HepG2 (cell line): Measurements from ENCODE around the gene RPLP2. TPM values are rescaled to one million over a fixed set of nuclear protein-coding genes. Genes with fewer than 3 reads are reported as not detected.

Experiments used
- ESRRA ChIP-seq: sonication (generic); formaldehyde crosslinking; IDR thresholded peaks from 2 replicates; pipeline ENCODE4 v1.5.1; 2020; ENCODE audit warnings: mild to moderate bottlenecking, low read depth, missing genetic modification reagents
- ETV5 ChIP-seq: IDR thresholded peaks from 2 replicates; pipeline ENCODE4 v1.6.1; 2018; ENCODE audit warnings: missing biosample characterization, missing genetic modification reagents, inconsistent platforms, borderline replicate concordance
- MEIS1 ChIP-seq: sonication (generic); formaldehyde crosslinking; IDR thresholded peaks from 2 replicates; pipeline ENCODE4 v1.9.0; 2021; ENCODE audit warnings: mild to moderate bottlenecking, missing genetic modification reagents, moderate library complexity, borderline replicate concordance
- MXD1 ChIP-seq: sonication (generic); formaldehyde crosslinking; IDR thresholded peaks from 2 replicates; pipeline ENCODE4 v1.4.0; 2020; ENCODE audit warnings: mild to moderate bottlenecking, missing genetic modification reagents
- SOX5 ChIP-seq: IDR thresholded peaks from 2 replicates; pipeline ENCODE4 v1.6.1; 2016; ENCODE audit warnings: borderline replicate concordance
- SOX6 ChIP-seq, 2 experiments: fragments of 450-650 bp in 1 of 2; sonication (generic) in 1 of 2; formaldehyde crosslinking in 1 of 2; IDR thresholded peaks; 2 replicates each; pipeline versions ENCODE4 v1.4.0 to v1.6.1; 2017 to 2020; ENCODE audit warnings: antibody characterized with exemption in 1 of 2, mild to moderate bottlenecking in 1 of 2, missing genetic modification reagents in 1 of 2
- ZBTB20 ChIP-seq: sonication (generic); formaldehyde crosslinking; IDR thresholded peaks from 2 replicates; pipeline ENCODE4 v1.8.1; 2023; ENCODE audit warnings: missing genetic modification reagents, low read depth, mild to moderate bottlenecking, borderline replicate concordance
- ZFY ChIP-seq: sonication (generic); formaldehyde crosslinking; IDR thresholded peaks from 2 replicates; pipeline ENCODE4 v1.4.0; 2020; ENCODE audit warnings: missing genetic modification reagents
- ZKSCAN8 ChIP-seq: IDR thresholded peaks from 2 replicates; pipeline ENCODE4 v1.6.1; 2016; ENCODE audit warnings: borderline replicate concordance, missing genetic modification reagents, missing compliant biosample characterization
- ZNF263 ChIP-seq: sonication (generic); formaldehyde crosslinking; IDR thresholded peaks from 2 replicates; pipeline ENCODE4 v1.4.0; 2020; ENCODE audit warnings: missing genetic modification reagents
- ZNF558 ChIP-seq: sonication (generic); formaldehyde crosslinking; IDR thresholded peaks from 2 replicates; pipeline ENCODE4 v1.9.0; 2022; ENCODE audit warnings: mild to moderate bottlenecking, missing genetic modification reagents, borderline replicate concordance
- ZNF609 ChIP-seq: sonication (generic); formaldehyde crosslinking; IDR thresholded peaks from 2 replicates; pipeline ENCODE4 v1.4.0; 2020; ENCODE audit warnings: mild to moderate bottlenecking, missing genetic modification reagents, borderline replicate concordance
- ZNF614 ChIP-seq: IDR thresholded peaks from 2 replicates; pipeline ENCODE4 v1.6.1; 2018; ENCODE audit warnings: missing biosample characterization, missing genetic modification reagents, inconsistent platforms, borderline replicate concordance
- ZNF670 ChIP-seq: sonication (generic); formaldehyde crosslinking; IDR thresholded peaks from 2 replicates; pipeline ENCODE4 v1.8.0; 2022; ENCODE audit warnings: mild to moderate bottlenecking, missing genetic modification reagents, borderline replicate concordance
- ZNF691 ChIP-seq: sonication (generic); formaldehyde crosslinking; IDR thresholded peaks from 2 replicates; pipeline ENCODE4 v1.4.0; 2020; ENCODE audit warnings: missing genetic modification reagents, low read depth, mild to moderate bottlenecking, borderline replicate concordance
- polyA plus RNA-seq, 8 experiments: library from polyadenylated mRNA; depleted of rRNA in 3 of 8; stranded (reverse) in 7 of 8; unstranded in 1 of 8; fragments of >200 nt; fragmentation: Illumina TruSeq in 4 of 8; extraction: Trizol in 4 of 8; gene quantifications; 2 replicates each; pipeline versions ENCODE4 v1.2.1 to v1.2.3, GENCODE V29; 2011 to 2016; ENCODE audit warnings: low read depth in 4 of 8, missing spikeins in 1 of 8, mixed read lengths in 1 of 8; ENCODE audit not compliant: insufficient read depth in 1 of 8
- total RNA-seq, 5 experiments: library from RNA; depleted of rRNA; stranded (reverse); fragments of >200 nt; fragmentation: Illumina TruSeq; extraction: Trizol; gene quantifications; 2 replicates each; pipeline ENCODE4 v1.2.3, GENCODE V29; 2016; ENCODE audit warnings: low read depth in 1 of 5
- TF ChIP-seq, protein P1 (sequence below): fragments of 450-650 bp; IDR thresholded peaks from 2 replicates; pipeline ENCODE4 v1.6.1; 2016
- TF ChIP-seq, protein P2 (sequence below), 2 experiments: sonication (generic) in 1 of 2; formaldehyde crosslinking in 1 of 2; IDR thresholded peaks; 2 replicates each; pipeline versions ENCODE4 v1.4.0 to v1.6.1; 2018 to 2020; ENCODE audit warnings: missing genetic modification reagents in 2 of 2, borderline replicate concordance in 1 of 2, low read depth in 1 of 2, mild to moderate bottlenecking in 1 of 2, missing biosample characterization in 1 of 2

Gene RPLP2
- total and polyA plus RNA-seq, 2 of the 13 experiments (the other 11 are each of a cell fraction or from before 2014, with no cell fraction given) = 978 to 2,106 TPM

DNA sequence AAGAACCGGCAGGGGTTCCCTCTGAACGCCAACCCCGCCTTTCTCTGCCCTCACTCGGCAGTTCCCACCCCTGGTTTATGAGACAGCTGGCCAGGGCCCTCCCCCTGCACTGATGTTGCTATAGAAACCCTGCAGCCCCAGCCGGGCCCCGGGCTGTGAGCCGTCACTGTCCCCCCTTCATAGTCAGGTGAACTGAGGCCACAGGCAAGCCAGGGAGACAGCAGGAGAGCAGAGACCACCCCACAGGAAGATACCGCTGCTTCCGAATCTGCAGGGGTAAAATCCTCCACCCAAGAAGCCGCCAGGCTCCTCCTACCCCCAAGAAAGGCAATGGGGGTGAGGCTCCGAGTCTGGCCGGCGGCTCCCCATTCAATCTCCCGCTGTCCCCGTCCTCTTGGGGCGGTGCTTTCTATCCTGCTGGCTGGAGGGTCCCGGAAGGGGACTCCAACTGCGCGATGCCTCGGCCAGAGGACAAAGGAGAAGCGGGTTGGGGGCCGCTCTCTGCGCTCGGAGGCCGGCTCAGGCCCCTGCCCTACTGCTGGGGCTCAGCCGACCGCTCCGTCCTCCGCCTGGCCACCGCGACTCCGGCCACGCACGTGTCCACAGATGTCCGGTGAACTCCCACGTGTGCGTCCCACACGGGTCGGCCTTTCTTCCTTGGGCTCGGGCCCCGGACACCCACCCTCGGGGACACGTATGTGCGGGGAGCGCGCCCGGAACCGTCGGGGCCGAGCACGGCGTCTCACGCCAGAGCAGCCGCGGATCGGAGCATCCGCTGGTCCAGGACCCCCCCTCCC is 12.3 kb upstream of the RPLP2 start (continued):
- peak; percentile 39; the same call in 1 of the 2 replicates for TF ChIP-seq ETV5
- TF ChIP-seq ZFY (CRISPR knock-in tag) = peak; percentile 69
- no peak for TF ChIP-seq ZKSCAN8 (CRISPR knock-in tag)
- 0 out of 2 replicates have a peak, but pooled peaks have one; percentile 6 for TF ChIP-seq SOX5 (CRISPR knock-in tag)
- TF ChIP-seq ZNF263 (CRISPR knock-in tag) = no peak
- TF ChIP-seq MXD1 = peak; percentile 73; the same call in 1 of the 2 replicates
- TF ChIP-seq ZNF558 (CRISPR knock-in tag) = no peak
- no peak for TF ChIP-seq SOX6 (IDR thresholded peaks at IDR 0.05)
- peak; percentile 7; the same call in 1 of the 2 replicates for TF ChIP-seq SOX6 (CRISPR knock-in tag; IDR thresholded peaks at IDR 0.05)
- TF ChIP-seq ZBTB20 (CRISPR knock-in tag) = peak; percentile 51; the same call in 1 of the 2 replicates
- 0 out of 2 replicates have a peak, but pooled peaks have one; percentile 24 for TF ChIP-seq ZNF609 (CRISPR knock-in tag)
- no peak for TF ChIP-seq ZNF691
- TF ChIP-seq, protein P1, sequence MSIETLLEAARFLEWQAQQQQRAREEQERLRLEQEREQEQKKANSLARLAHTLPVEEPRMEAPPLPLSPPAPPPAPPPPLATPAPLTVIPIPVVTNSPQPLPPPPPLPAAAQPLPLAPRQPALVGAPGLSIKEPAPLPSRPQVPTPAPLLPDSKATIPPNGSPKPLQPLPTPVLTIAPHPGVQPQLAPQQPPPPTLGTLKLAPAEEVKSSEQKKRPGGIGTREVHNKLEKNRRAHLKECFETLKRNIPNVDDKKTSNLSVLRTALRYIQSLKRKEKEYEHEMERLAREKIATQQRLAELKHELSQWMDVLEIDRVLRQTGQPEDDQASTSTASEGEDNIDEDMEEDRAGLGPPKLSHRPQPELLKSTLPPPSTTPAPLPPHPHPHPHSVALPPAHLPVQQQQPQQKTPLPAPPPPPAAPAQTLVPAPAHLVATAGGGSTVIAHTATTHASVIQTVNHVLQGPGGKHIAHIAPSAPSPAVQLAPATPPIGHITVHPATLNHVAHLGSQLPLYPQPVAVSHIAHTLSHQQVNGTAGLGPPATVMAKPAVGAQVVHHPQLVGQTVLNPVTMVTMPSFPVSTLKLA = peak; percentile 74
- peak; percentile 4; the same call in 1 of the 2 replicates for TF ChIP-seq ZNF614 (CRISPR knock-in tag)
- TF ChIP-seq ZNF670 (CRISPR knock-in tag) = 0 out of 2 replicates have a peak, but pooled peaks have one; percentile 58
- TF ChIP-seq MEIS1 = no peak
- peak; percentile 69; the same call in 1 of the 2 replicates for TF ChIP-seq ESRRA (CRISPR knock-in tag)
- TF ChIP-seq, protein P2, sequence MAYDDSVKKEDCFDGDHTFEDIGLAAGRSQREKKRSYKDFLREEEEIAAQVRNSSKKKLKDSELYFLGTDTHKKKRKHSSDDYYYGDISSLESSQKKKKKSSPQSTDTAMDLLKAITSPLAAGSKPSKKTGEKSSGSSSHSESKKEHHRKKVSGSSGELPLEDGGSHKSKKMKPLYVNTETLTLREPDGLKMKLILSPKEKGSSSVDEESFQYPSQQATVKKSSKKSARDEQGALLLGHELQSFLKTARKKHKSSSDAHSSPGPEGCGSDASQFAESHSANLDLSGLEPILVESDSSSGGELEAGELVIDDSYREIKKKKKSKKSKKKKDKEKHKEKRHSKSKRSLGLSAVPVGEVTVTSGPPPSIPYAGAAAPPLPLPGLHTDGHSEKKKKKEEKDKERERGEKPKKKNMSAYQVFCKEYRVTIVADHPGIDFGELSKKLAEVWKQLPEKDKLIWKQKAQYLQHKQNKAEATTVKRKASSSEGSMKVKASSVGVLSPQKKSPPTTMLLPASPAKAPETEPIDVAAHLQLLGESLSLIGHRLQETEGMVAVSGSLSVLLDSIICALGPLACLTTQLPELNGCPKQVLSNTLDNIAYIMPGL (CRISPR knock-in tag; IDR thresholded peaks at IDR 0.05; ENCODE audit: borderline replicate concordance in 1 of 2, low read depth in 1 of 2) = peak in 1 of 2 experiments; percentile 70; a peak in 3 of 4 replicates
